Neural progenitor cell (in vitro differentiated cells): ENCODE data around the gene RGS6.

Experiments
- CTCF ChIP-seq: fragments of 200-600 bp; sonication (generic); IDR thresholded peaks from 2 replicates; pipeline ENCODE4 v1.5.1; 2017; ENCODE audit warnings: antibody characterized with exemption, mild to moderate bottlenecking
- EZH2 ChIP-seq: fragments of 200-600 bp; sonication (generic); IDR thresholded peaks from 2 replicates; pipeline ENCODE4 v1.6.1; 2017; ENCODE audit warnings: antibody characterized with exemption, mild to moderate bottlenecking, moderate library complexity

GRCh38 chr14:72614365-72614764, 682.1 kb downstream of the RGS6 start:
- TF ChIP-seq CTCF (no peak), EZH2 (no peak)
